Adrenal gland (tissue), 12 donors: Measurements from ENCODE around the gene GCNT2. TPM values are rescaled to one million over a fixed set of nuclear protein-coding genes. Genes with fewer than 3 reads are reported as not detected.

Source experiments
- DNase-seq, 7 donors: peaks; one replicate each; pipeline ENCODE4 v3.0.0-alpha.2; 2019 to 2020
- H3K27ac ChIP-seq, 5 donors: fragments of 200-600 bp; sonication (generic) in 4 of 5; 1 replicate in 3 of 5; 2 replicates in 2 of 5; pipeline versions ENCODE4 v1.5.1 to v1.8.0; 2016 to 2020; ENCODE audit warnings: mild to moderate bottlenecking in 1 of 5
- H3K27me3 ChIP-seq: fragments of 200-600 bp; 2 replicates; pipeline ENCODE4 v1.8.0; 2021
- H3K36me3 ChIP-seq, 2 donors: fragments of 200-600 bp; replicated peaks in 1 of 2; 1 replicate in 1 of 2; 2 replicates in 1 of 2; pipeline versions ENCODE4 v1.5.1 to v1.8.0; 2018 to 2022
- H3K4me1 ChIP-seq, 2 donors: fragments of 200-600 bp; replicated peaks in 1 of 2; 1 replicate in 1 of 2; 2 replicates in 1 of 2; pipeline versions ENCODE4 v1.5.1 to v1.8.0; 2018 to 2021
- H3K4me3 ChIP-seq, 4 donors: fragments of 200-600 bp; sonication (generic) in 3 of 4; one replicate each; pipeline ENCODE4 v1.5.1; 2016 to 2018
- H3K9me3 ChIP-seq, 3 donors: fragments of 200-600 bp; sonication (generic) in 1 of 3; replicated peaks in 1 of 3; 1 replicate in 2 of 3; 2 replicates in 1 of 3; pipeline versions ENCODE4 v1.5.1 to v1.8.0; 2016 to 2021
- POLR2A ChIP-seq, 2 donors: fragments of 450-650 bp; IDR thresholded peaks; one replicate each; pipeline ENCODE4 v1.6.1; 2017; ENCODE audit warnings: antibody characterized with exemption in 2 of 2, mild to moderate bottlenecking in 2 of 2, moderate library complexity in 1 of 2
- WGBS, 4 donors: extraction: QIAGEN DNeasy Blood & Tissue Kit in 2 of 4; methylation state at CpG; one replicate each; pipeline versions ENCODE4 v1.1.5 to v1.1.7; 2013 to 2017; 5-methylcytosine and 5-hydroxymethylcytosine counted together
- intact Hi-C, 2 donors: fragments of 100-400 bp; cut with DNase I; formaldehyde crosslinking; loops; one replicate each; pipeline versions ENCODE4 v1.14.1 to v1.15.0; 2022 to 2023
- polyA plus RNA-seq, 3 donors: library from polyadenylated mRNA; stranded (reverse); fragments of 200-250 nt in 2 of 3; fragments of 350-450 nt in 1 of 3; fragmentation: Illumina TruSeq in 1 of 3; extraction: RNeasy Lipid Tissue Mini Kit (QIAGEN cat#74804) in 1 of 3; gene quantifications; one replicate each; pipeline ENCODE4 v1.2.3, GENCODE V29; 2013 to 2014
- total RNA-seq, 9 donors: library from RNA; depleted of rRNA in 4 of 9; stranded (reverse); fragments of >200 nt in 4 of 9; fragments of 120-200 nt in 1 of 9; fragmentation: NEBNext Ultra II Directional in 1 of 9; extraction: Animal tissue kit (Norgen Biotek cat#: 25700) in 1 of 9; gene quantifications; one replicate each; pipeline versions ENCODE4 v1.1.0 to v1.2.4, GENCODE V29; 2013 to 2023
- TF ChIP-seq, protein P1 (sequence below), 6 experiments: fragments of 450-650 bp in 4 of 6; fragments of 200-600 bp in 2 of 6; sonication (generic) in 1 of 6; IDR thresholded peaks; 1 replicate in 5 of 6; 2 replicates in 1 of 6; pipeline versions ENCODE4 v1.5.1 to v1.8.0; 2016 to 2021; ENCODE audit warnings: antibody characterized with exemption in 6 of 6, mild to moderate bottlenecking in 2 of 6, moderate library complexity in 1 of 6
- donor health status: healthy with polysubstance abuse.
- donor health status: Bipolar disorder and iron deficiency.
- donor health status: DM: yes; HTN: yes; CAD: no.
- donor health status: DM: no; HTN: no; CAD: no.
- donor health status: DM: no; HTN: no; CAD: no.
- donor health status: DM: yes; HTN: yes; CAD: no.

The GCNT2 gene
- total and polyA plus RNA-seq, 12 donors = 0.27 to 4.0 (median 1.7) TPM

- H3K36me3 ChIP-seq = no peaks in the 10 kb centered on the region
- no peaks in the 10 kb centered on the region for H3K9me3 ChIP-seq
- H3K4me1 ChIP-seq = no peaks in the 10 kb centered on the region
- no peak overlapping the region for H3K27ac ChIP-seq
- WGBS, 4 donors = 83 to 91% (median 84%) methylated on average over 2 of the region's 2 CpGs
- TF ChIP-seq, protein P1, sequence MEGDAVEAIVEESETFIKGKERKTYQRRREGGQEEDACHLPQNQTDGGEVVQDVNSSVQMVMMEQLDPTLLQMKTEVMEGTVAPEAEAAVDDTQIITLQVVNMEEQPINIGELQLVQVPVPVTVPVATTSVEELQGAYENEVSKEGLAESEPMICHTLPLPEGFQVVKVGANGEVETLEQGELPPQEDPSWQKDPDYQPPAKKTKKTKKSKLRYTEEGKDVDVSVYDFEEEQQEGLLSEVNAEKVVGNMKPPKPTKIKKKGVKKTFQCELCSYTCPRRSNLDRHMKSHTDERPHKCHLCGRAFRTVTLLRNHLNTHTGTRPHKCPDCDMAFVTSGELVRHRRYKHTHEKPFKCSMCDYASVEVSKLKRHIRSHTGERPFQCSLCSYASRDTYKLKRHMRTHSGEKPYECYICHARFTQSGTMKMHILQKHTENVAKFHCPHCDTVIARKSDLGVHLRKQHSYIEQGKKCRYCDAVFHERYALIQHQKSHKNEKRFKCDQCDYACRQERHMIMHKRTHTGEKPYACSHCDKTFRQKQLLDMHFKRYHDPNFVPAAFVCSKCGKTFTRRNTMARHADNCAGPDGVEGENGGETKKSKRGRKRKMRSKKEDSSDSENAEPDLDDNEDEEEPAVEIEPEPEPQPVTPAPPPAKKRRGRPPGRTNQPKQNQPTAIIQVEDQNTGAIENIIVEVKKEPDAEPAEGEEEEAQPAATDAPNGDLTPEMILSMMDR (IDR thresholded peaks at IDR 0.05) = no peak
- TF ChIP-seq POLR2A (IDR thresholded peaks at IDR 0.05) = no peak
- no peak overlapping the region for H3K4me3 ChIP-seq
- peaks cover 5% of the 10 kb centered on the region for H3K27me3 ChIP-seq
- intact Hi-C loops = no loop called here
- DNase-seq = no peak
These were observed 68.2 kb downstream of the GCNT2 start for GRCh38 chr6:10589429-10589727.

DNA sequence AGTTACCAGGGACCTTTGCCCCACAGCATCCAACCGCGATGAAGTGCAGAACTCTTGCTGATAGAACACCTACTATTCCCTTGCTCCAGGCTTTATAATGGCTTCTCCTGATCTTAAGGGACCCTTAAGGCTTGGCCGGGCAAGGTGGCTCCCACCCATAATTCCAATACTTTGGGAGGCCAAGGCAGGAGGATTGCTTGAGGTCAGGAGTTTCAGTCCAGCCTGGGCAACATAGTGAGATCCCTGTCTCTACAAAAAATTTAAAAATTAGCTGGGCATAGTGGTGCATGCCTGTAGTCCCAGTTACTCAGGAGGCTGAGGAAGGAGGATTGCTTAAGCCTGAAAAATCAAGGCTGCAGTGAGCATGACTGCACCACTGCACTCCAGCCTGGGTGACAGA is 68.8 kb downstream of the GCNT2 start:
- TF ChIP-seq, protein P1 (IDR thresholded peaks at IDR 0.05) = no peak
- no peak for TF ChIP-seq POLR2A (IDR thresholded peaks at IDR 0.05)
- H3K4me3 ChIP-seq = no peak overlapping the region
- no peak overlapping the region for H3K27ac ChIP-seq
- intact Hi-C loops = no loop called here
- no peaks in the 10 kb centered on the region for H3K4me1 ChIP-seq
- no peak for DNase-seq
- WGBS, 4 donors = 83 to 95% (median 94%) methylated on average over 3 of the region's 3 CpGs
- H3K27me3 ChIP-seq = peaks cover 5% of the 10 kb centered on the region
- H3K36me3 ChIP-seq = no peaks in the 10 kb centered on the region
- H3K9me3 ChIP-seq = no peaks in the 10 kb centered on the region

GRCh38 chr6:10591422-10592160 is 70.4 kb downstream of the GCNT2 start:
- TF ChIP-seq, protein P1 (IDR thresholded peaks at IDR 0.05) = no peak
- no peak for TF ChIP-seq POLR2A (IDR thresholded peaks at IDR 0.05)
- H3K27ac ChIP-seq = no peak overlapping the region
- intact Hi-C loops = no loop called here
- H3K27me3 ChIP-seq = peaks cover 5% of the 10 kb centered on the region
- H3K9me3 ChIP-seq = no peaks in the 10 kb centered on the region
- 54 to 72% (median 61%) methylated on average over 14 of the region's 14 CpGs for WGBS, 4 donors
- DNase-seq = no peak
- H3K36me3 ChIP-seq = no peaks in the 10 kb centered on the region
- H3K4me1 ChIP-seq = no peaks in the 10 kb centered on the region
- H3K4me3 ChIP-seq = no peak overlapping the region

GRCh38 chr6:10595731-10596664 is 74.8 kb downstream of the GCNT2 start:
- no peaks in the 10 kb centered on the region for H3K27me3 ChIP-seq
- H3K4me3 ChIP-seq = no peak overlapping the region
- WGBS, 4 donors = 69 to 78% (median 72%) methylated on average over 11 of the region's 11 CpGs
- no peaks in the 10 kb centered on the region for H3K36me3 ChIP-seq
- TF ChIP-seq, protein P1 (IDR thresholded peaks at IDR 0.05) = no peak
- intact Hi-C loops = no loop called here
- H3K9me3 ChIP-seq = no peaks in the 10 kb centered on the region
- no peak for DNase-seq
- H3K4me1 ChIP-seq = no peaks in the 10 kb centered on the region
- no peak overlapping the region for H3K27ac ChIP-seq
